ENCODE measurements around the gene CDH15. TPM values are rescaled to one million over a fixed set of nuclear protein-coding genes. Genes with fewer than 3 reads are reported as not detected.

CDH15 gene
- total and polyA plus RNA-seq, 2 of the 13 experiments (the other 11 are each of a cell fraction or from before 2014, with no cell fraction given), result 0.74 to 2.2 TPM

DNA sequence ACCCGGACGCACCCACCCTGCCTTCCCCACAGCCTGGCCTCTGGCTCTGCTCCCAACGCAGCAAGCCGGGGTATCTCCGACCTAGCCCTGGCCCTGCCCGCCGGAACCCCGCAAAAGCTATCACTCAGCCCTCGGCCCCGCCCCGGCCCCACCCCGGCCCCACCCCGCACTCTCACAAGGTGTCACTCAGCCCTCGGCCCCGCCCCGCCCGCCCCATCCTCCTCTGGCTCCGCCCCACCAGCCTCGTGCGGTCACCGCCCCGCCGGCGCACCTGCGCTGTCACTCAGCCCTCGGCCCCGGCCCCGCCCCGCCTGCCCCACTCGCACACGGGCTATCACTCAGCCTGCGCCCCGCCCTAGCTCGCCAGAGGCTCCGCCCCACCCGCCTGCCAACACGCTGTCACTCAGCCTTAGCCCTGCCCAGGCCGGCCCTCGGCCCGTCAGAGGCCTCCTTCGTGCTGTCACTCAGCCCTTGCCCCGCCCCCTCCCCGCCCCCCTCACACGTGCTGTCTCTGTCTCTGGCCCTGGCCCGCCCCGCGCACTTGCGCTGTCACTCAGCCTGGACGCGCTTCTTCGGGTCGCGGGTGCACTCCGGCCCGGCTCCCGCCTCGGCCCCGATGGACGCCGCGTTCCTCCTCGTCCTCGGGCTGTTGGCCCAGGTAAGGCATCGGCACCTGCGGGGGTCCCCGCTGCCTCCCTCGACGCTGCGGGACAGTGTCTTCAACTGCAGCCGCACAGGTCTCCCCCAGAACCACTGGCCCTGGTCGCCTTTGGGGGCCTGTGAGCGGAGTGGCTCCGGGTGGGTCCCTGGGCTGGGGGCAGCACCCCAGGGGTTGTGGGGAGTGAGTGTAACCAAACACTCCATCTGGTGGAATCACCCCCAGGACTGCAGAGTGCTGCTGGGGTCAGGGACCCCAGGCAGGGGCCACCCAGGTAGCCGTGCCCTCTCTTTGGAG lies at the start of gene CDH15 (continued):
- TF ChIP-seq, protein P1, sequence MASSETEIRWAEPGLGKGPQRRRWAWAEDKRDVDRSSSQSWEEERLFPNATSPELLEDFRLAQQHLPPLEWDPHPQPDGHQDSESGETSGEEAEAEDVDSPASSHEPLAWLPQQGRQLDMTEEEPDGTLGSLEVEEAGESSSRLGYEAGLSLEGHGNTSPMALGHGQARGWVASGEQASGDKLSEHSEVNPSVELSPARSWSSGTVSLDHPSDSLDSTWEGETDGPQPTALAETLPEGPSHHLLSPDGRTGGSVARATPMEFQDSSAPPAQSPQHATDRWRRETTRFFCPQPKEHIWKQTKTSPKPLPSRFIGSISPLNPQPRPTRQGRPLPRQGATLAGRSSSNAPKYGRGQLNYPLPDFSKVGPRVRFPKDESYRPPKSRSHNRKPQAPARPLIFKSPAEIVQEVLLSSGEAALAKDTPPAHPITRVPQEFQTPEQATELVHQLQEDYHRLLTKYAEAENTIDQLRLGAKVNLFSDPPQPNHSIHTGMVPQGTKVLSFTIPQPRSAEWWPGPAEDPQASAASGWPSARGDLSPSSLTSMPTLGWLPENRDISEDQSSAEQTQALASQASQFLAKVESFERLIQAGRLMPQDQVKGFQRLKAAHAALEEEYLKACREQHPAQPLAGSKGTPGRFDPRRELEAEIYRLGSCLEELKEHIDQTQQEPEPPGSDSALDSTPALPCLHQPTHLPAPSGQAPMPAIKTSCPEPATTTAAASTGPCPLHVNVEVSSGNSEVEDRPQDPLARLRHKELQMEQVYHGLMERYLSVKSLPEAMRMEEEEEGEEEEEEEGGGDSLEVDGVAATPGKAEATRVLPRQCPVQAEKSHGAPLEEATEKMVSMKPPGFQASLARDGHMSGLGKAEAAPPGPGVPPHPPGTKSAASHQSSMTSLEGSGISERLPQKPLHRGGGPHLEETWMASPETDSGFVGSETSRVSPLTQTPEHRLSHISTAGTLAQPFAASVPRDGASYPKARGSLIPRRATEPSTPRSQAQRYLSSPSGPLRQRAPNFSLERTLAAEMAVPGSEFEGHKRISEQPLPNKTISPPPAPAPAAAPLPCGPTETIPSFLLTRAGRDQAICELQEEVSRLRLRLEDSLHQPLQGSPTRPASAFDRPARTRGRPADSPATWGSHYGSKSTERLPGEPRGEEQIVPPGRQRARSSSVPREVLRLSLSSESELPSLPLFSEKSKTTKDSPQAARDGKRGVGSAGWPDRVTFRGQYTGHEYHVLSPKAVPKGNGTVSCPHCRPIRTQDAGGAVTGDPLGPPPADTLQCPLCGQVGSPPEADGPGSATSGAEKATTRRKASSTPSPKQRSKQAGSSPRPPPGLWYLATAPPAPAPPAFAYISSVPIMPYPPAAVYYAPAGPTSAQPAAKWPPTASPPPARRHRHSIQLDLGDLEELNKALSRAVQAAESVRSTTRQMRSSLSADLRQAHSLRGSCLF (CRISPR knock-in tag; IDR thresholded peaks at IDR 0.05; ENCODE audit: borderline replicate concordance), result no peak
- TF ChIP-seq HOXA9 (CRISPR knock-in tag; IDR thresholded peaks at IDR 0.05; ENCODE audit: borderline replicate concordance), result no peak
- no peak for TF ChIP-seq NFE2L1 (CRISPR knock-in tag; IDR thresholded peaks at IDR 0.05; ENCODE audit: borderline replicate concordance)
- TF ChIP-seq ZNF350 (CRISPR knock-in tag; IDR thresholded peaks at IDR 0.05; ENCODE audit: borderline replicate concordance, low read depth), result no peak; the same call in 1 of the 2 replicates
- TF ChIP-seq WIZ (CRISPR knock-in tag; IDR thresholded peaks at IDR 0.05), result no peak
- TF ChIP-seq SP2 (CRISPR knock-in tag; IDR thresholded peaks at IDR 0.05), result peak; percentile 87
- peak; percentile 54 for TF ChIP-seq ZEB1 (IDR thresholded peaks at IDR 0.05; ENCODE audit: insufficient replicate concordance, low read depth)
- TF ChIP-seq, protein P2, sequence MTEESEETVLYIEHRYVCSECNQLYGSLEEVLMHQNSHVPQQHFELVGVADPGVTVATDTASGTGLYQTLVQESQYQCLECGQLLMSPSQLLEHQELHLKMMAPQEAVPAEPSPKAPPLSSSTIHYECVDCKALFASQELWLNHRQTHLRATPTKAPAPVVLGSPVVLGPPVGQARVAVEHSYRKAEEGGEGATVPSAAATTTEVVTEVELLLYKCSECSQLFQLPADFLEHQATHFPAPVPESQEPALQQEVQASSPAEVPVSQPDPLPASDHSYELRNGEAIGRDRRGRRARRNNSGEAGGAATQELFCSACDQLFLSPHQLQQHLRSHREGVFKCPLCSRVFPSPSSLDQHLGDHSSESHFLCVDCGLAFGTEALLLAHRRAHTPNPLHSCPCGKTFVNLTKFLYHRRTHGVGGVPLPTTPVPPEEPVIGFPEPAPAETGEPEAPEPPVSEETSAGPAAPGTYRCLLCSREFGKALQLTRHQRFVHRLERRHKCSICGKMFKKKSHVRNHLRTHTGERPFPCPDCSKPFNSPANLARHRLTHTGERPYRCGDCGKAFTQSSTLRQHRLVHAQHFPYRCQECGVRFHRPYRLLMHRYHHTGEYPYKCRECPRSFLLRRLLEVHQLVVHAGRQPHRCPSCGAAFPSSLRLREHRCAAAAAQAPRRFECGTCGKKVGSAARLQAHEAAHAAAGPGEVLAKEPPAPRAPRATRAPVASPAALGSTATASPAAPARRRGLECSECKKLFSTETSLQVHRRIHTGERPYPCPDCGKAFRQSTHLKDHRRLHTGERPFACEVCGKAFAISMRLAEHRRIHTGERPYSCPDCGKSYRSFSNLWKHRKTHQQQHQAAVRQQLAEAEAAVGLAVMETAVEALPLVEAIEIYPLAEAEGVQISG (CRISPR knock-in tag; IDR thresholded peaks at IDR 0.05), result no peak
- TF ChIP-seq ZNF563 (CRISPR knock-in tag; IDR thresholded peaks at IDR 0.05), result peak; percentile 45; the same call in 1 of the 2 replicates
- no peak for TF ChIP-seq RAD51 (IDR thresholded peaks at IDR 0.05; ENCODE audit: borderline replicate concordance)
- TF ChIP-seq BORCS8-MEF2B (CRISPR knock-in tag; IDR thresholded peaks at IDR 0.05), result peak; percentile 55; the same call in 1 of the 2 replicates
- TF ChIP-seq ZNF44 (CRISPR knock-in tag; IDR thresholded peaks at IDR 0.05), result no peak
- TF ChIP-seq ZNF615 (CRISPR knock-in tag; IDR thresholded peaks at IDR 0.05; ENCODE audit: borderline replicate concordance), result no peak
- no peak for TF ChIP-seq DPF2 (CRISPR knock-in tag; IDR thresholded peaks at IDR 0.05; ENCODE audit: borderline replicate concordance, low read depth)
- TF ChIP-seq ZNF660 (CRISPR knock-in tag; IDR thresholded peaks at IDR 0.05; ENCODE audit: borderline replicate concordance, low read depth), result no peak
- TF ChIP-seq MATR3 (CRISPR knock-in tag; IDR thresholded peaks at IDR 0.05), result no peak
- TF ChIP-seq PHF5A (CRISPR knock-in tag; IDR thresholded peaks at IDR 0.05; ENCODE audit: low read depth, unreplicated experiment), result no peak
- TF ChIP-seq ZNF446 (CRISPR knock-in tag; IDR thresholded peaks at IDR 0.05), result no peak
- TF ChIP-seq SP5 (CRISPR knock-in tag; IDR thresholded peaks at IDR 0.05; ENCODE audit: borderline replicate concordance, low read depth), result peak; percentile 54
- 0 out of 2 replicates have a peak, but pooled peaks have one; percentile 39 for TF ChIP-seq ZFP90 (CRISPR knock-in tag; IDR thresholded peaks at IDR 0.05; ENCODE audit: borderline replicate concordance)
- no peak for TF ChIP-seq RFX5 (IDR thresholded peaks at IDR 0.05; ENCODE audit: low read depth, low read length)
- TF ChIP-seq TOPORS (CRISPR knock-in tag; IDR thresholded peaks at IDR 0.05), result no peak
- no peak for TF ChIP-seq SIX4 (CRISPR knock-in tag; IDR thresholded peaks at IDR 0.05)
